HT1080 (cell line): ENCODE measurements around the gene JRKL. TPM values are rescaled to one million over a fixed set of nuclear protein-coding genes. Genes with fewer than 3 reads are reported as not detected.
"Not testable (repeated sequence)": the region's sequence is repeated elsewhere in the genome, so short reads cannot be mapped to it uniquely, and the experiment has no call there.

Experiments used
- DNase-seq: peaks from one replicate; pipeline ENCODE4 v3.0.0-alpha.2; 2015; ENCODE audit warnings: low read depth
- small RNA-seq: library from RNA; depleted of rRNA; stranded (forward); fragments of <200 nt; gene quantifications from one replicate; pipeline ENCODE3, GENCODE V24; 2014
- total RNA-seq: library from RNA; depleted of rRNA; stranded (reverse); fragments of >200 nt; shearing (Covaris generic); gene quantifications from 2 replicates; pipeline ENCODE4 v1.2.3, GENCODE V29; 2014; rRNA removed

Gene JRKL
- total RNA-seq, 1 experiment from 2014 or later: 5.9 TPM

GRCh38 chr11:96393753-96394348 lies 4.0 kb downstream of the JRKL start:
- peak; percentile 45 for DNase-seq

DNA sequence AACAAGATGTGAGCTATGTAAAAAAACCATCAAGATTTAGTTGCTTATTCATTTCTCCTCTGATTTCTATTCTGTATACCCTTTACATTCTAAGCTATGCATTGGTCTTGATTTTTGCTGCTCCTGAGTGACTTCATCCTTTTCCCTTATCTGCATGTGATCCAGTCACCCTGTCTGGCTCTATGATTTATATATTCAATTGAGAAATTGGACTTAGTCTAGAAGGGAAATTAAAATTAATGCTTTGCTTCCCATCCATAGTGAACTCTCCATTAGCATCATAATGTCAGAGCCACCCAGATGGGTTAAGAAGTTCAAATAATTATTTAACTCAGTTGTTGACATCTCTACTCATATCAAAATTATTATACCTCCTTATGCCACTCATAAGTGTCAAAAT lies 5.0 kb downstream of the JRKL start:
- no peak for DNase-seq

GRCh38 chr11:96396637-96397036 lies 6.8 kb downstream of the JRKL start:
- no peak for DNase-seq

- no peak for DNase-seq
These were observed 8.1 kb downstream of the JRKL start for GRCh38 chr11:96397863-96398262.

GRCh38 chr11:96400697-96401096 lies 10.9 kb downstream of the JRKL start:
- no peak for DNase-seq

DNA sequence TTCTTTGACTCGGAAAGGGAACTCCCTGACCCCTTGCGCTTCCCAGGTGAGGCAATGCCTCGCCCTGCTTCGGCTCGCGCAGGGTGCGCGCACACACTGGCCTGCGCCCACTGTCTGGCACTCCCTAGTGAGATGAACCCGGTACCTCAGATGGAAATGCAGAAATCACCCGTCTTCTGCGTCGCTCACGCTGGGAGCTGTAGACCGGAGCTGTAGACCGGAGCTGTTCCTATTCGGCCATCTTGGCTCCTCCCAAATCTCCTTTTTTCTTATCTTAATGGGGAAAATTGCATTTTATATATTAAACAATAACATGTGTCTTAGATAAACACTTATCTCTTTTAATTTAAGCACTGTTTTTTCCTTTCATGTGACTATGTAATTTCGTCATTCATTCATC lies 21.6 kb downstream of the JRKL start:
- DNase-seq: not testable (repeated sequence)

GRCh38 chr11:96412761-96413381 lies 23.1 kb downstream of the JRKL start:
- no peak for DNase-seq

- DNase-seq: no peak
These were observed 23.6 kb downstream of the JRKL start for GRCh38 chr11:96413408-96413807.

- DNase-seq: peak; percentile 78
These were observed 34.9 kb downstream of the JRKL start for GRCh38 chr11:96424693-96425092.

DNA sequence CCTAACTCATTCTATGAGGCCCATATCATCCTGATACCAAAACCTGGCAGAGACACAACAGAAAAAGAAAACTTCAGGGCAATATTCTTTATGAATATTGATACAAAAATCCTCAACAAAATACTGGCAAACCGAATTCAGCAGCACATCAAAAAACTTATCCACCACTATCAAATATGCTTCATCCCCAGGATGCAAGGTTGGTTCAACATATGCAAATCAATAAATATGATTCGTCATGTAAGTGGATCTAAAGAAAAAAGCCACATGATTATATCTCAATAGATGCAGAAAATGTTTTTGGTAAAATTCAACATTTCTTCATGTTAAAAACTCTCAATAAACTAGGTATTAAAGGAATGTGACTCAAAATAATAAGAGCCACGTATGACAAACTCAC lies 40.9 kb downstream of the JRKL start:
- DNase-seq: no peak

GRCh38 chr11:96432654-96433053 lies 42.8 kb downstream of the JRKL start:
- DNase-seq: not testable (repeated sequence)

Small RNAs within 50 kb of the gene (small RNA-seq; reads per million reads assigned to genes)
- gene MIR1260B: not detected

Other genes with a start within 250 kb of the JRKL start
- 5.4 and 7.2 TPM in 2 replicates for gene MAML2, start 46.8 kb upstream of the JRKL start, total RNA-seq
- gene CCDC82, start 101 bp upstream of the JRKL start, total RNA-seq: 4.9 and 8.6 TPM in 2 replicates